A673 (cell line): ENCODE data around the gene METTL9. TPM values are rescaled to one million over a fixed set of nuclear protein-coding genes. Genes with fewer than 3 reads are reported as not detected.
"Not testable (repeated sequence)": the region's sequence is repeated elsewhere in the genome, so short reads cannot be mapped to it uniquely, and the experiment has no call there.

Experiments
- BruUV-seq: library from RNA; stranded (reverse); fragments of 400-500 nt; replicated peaks from 2 replicates; lab custom pipeline; 2021; lab: Mats Ljungman, UMichigan
- CTCF ChIA-PET: fragments of 300-600 bp; sonication (Branson Sonifier 250); formaldehyde crosslinking; loops from one replicate; lab custom pipeline; 2022; ENCODE audit warnings: antibody characterized with exemption; lab: Charles Lee
- POLR2A ChIA-PET: fragments of 300-600 bp; sonication (Branson Sonifier 250); formaldehyde crosslinking; loops from one replicate; lab custom pipeline; 2022; ENCODE audit warnings: antibody characterized with exemption; ENCODE audit not compliant: low non-redundant PET; lab: Charles Lee
- DNase-seq: peaks from one replicate; pipeline ENCODE4 v3.0.0-alpha.2; 2015; ENCODE audit warnings: low spot score
- H3K27ac ChIP-seq: fragments of 200-600 bp; sonication (generic); 2 replicates; pipeline ENCODE4 v1.5.1; 2016; ENCODE audit warnings: mixed run types, low read depth, mild to moderate bottlenecking, mixed read lengths, antibody characterized with exemption, low read length; ENCODE audit not compliant: poor library complexity, severe bottlenecking
- H3K27me3 ChIP-seq: fragments of 200-600 bp; sonication (generic); replicated peaks from 2 replicates; pipeline ENCODE4 v1.6.1; 2017; ENCODE audit warnings: mixed run types, low read depth, mild to moderate bottlenecking, mixed read lengths, antibody characterized with exemption, low read length; ENCODE audit not compliant: insufficient read depth, poor library complexity
- H3K36me3 ChIP-seq: fragments of 200-600 bp; sonication (generic); 2 replicates; pipeline ENCODE4 v1.6.1; 2016; ENCODE audit warnings: mixed run types, mild to moderate bottlenecking, mixed read lengths, antibody characterized with exemption, low read length; ENCODE audit not compliant: insufficient read depth, poor library complexity, severe bottlenecking
- H3K4me1 ChIP-seq: fragments of 200-600 bp; sonication (generic); 2 replicates; pipeline ENCODE4 v1.6.1; 2017; ENCODE audit warnings: mixed run types, mild to moderate bottlenecking, mixed read lengths, antibody characterized with exemption, low read length; ENCODE audit not compliant: insufficient read depth, poor library complexity, severe bottlenecking
- H3K4me3 ChIP-seq: fragments of 200-600 bp; sonication (generic); 2 replicates; pipeline ENCODE4 v1.5.1; 2016; ENCODE audit warnings: low read depth, mixed run types, mild to moderate bottlenecking, mixed read lengths, low read length; ENCODE audit not compliant: poor library complexity, severe bottlenecking
- H3K9me3 ChIP-seq: fragments of 200-600 bp; sonication (generic); 2 replicates; pipeline ENCODE4 v1.6.1; 2016; ENCODE audit warnings: mixed run types, low read depth, mild to moderate bottlenecking, mixed read lengths, antibody characterized with exemption, low read length; ENCODE audit not compliant: poor library complexity, severe bottlenecking
- EZH2 ChIP-seq: fragments of 200-600 bp; sonication (generic); IDR thresholded peaks from 2 replicates; pipeline ENCODE4 v1.6.1; 2017; ENCODE audit warnings: borderline replicate concordance, low read depth, mild to moderate bottlenecking, mixed read lengths, antibody characterized with exemption, low read length; ENCODE audit not compliant: poor library complexity, severe bottlenecking
- intact Hi-C: fragments of 100-400 bp; cut with micrococcal nuclease; formaldehyde crosslinking; loops from one replicate; pipeline ENCODE4 v1.10.0; 2022; ENCODE audit not compliant: unreplicated experiment
- total RNA-seq: library from RNA; stranded (reverse); gene quantifications from 2 replicates; pipeline ENCODE4 v1.2.3, GENCODE V29; 2021
- TF ChIP-seq, protein P1 (sequence below): fragments of 300-800, 200-600 bp; sonication (generic); conservative IDR thresholded peaks from 2 replicates; pipeline ENCODE4 v1.5.1; 2017; ENCODE audit warnings: low read depth, mild to moderate bottlenecking, antibody characterized with exemption, low read length, moderate library complexity, mixed read lengths

Gene METTL9
- total RNA-seq, 1 experiment from 2014 or later = 151 TPM

- Histone ChIP-seq H3K4me3 (no peak overlapping the region), H3K36me3 (no peaks in the 10 kb centered on the region), H3K27ac (no peak overlapping the region), H3K27me3 (peaks cover 7% of the 10 kb centered on the region), H3K9me3 (no peaks in the 10 kb centered on the region), H3K4me1 (no peaks in the 10 kb centered on the region)
- intact Hi-C loops = loop anchor here (5.0 kb wide), 2 partner anchors 253 to 398 kb away; partner anchors contain the start of gene LDAF1
- no TSS peak for BruUV-seq
- CTCF ChIA-PET = no interaction called here
- POLR2A ChIA-PET = interaction anchor here (0.7 kb wide), 1 partner anchor 45 kb away, joined by 12 read pairs; no protein-coding TSS in a partner anchor
- TF ChIP-seq, protein P1, sequence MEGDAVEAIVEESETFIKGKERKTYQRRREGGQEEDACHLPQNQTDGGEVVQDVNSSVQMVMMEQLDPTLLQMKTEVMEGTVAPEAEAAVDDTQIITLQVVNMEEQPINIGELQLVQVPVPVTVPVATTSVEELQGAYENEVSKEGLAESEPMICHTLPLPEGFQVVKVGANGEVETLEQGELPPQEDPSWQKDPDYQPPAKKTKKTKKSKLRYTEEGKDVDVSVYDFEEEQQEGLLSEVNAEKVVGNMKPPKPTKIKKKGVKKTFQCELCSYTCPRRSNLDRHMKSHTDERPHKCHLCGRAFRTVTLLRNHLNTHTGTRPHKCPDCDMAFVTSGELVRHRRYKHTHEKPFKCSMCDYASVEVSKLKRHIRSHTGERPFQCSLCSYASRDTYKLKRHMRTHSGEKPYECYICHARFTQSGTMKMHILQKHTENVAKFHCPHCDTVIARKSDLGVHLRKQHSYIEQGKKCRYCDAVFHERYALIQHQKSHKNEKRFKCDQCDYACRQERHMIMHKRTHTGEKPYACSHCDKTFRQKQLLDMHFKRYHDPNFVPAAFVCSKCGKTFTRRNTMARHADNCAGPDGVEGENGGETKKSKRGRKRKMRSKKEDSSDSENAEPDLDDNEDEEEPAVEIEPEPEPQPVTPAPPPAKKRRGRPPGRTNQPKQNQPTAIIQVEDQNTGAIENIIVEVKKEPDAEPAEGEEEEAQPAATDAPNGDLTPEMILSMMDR = peak; percentile 99
- no peak for TF ChIP-seq EZH2
- DNase-seq = peak; percentile 93
Observed at GRCh38 chr16:21554795-21555585, 44.4 kb upstream of the METTL9 start.

GRCh38 chr16:21555621-21556020 is 43.8 kb upstream of the METTL9 start:
- H3K27ac ChIP-seq, H3K9me3 ChIP-seq, POLR2A ChIA-PET, BruUV-seq, DNase-seq, H3K27me3 ChIP-seq, CTCF ChIA-PET, H3K4me1 ChIP-seq, H3K4me3 ChIP-seq, H3K36me3 ChIP-seq: not testable (repeated sequence)
- intact Hi-C loops = loop anchor here (5.0 kb wide), 2 partner anchors 253 to 398 kb away; partner anchors contain the start of gene LDAF1

- intact Hi-C loops = loop anchor here (5.0 kb wide), 2 partner anchors 254 to 399 kb away; partner anchors contain the start of gene LDAF1
- H3K9me3 ChIP-seq, POLR2A ChIA-PET, H3K4me3 ChIP-seq, CTCF ChIA-PET, H3K27me3 ChIP-seq, DNase-seq, H3K4me1 ChIP-seq, H3K27ac ChIP-seq, BruUV-seq, H3K36me3 ChIP-seq: not testable (repeated sequence)
Observed at GRCh38 chr16:21556026-21556595, 43.3 kb upstream of the METTL9 start.

GRCh38 chr16:21556651-21557241 is 42.6 kb upstream of the METTL9 start:
- H3K36me3 ChIP-seq, H3K27ac ChIP-seq, BruUV-seq, H3K9me3 ChIP-seq, CTCF ChIA-PET, POLR2A ChIA-PET, H3K4me3 ChIP-seq, H3K4me1 ChIP-seq, H3K27me3 ChIP-seq: not testable (repeated sequence)
- DNase-seq = peak; percentile 51
- intact Hi-C loops = loop anchor here (5.0 kb wide), 2 partner anchors 254 to 399 kb away; partner anchors contain the start of gene LDAF1
